HG02852 (cell line): ENCODE results near the gene IKBKG.
"Not testable (repeated sequence)": the region's sequence is repeated elsewhere in the genome, so short reads cannot be mapped to it uniquely, and the experiment has no call there.

Experiments
- ATAC-seq: cut with Tn5 transposase; IDR thresholded peaks from one replicate; pipeline ENCODE4 v1.9.1; 2021; ENCODE audit warnings: mild to moderate bottlenecking, moderate library complexity; ENCODE audit not compliant: unreplicated experiment

IKBKG gene

GRCh38 chrX:154547245-154548027, at the start of gene IKBKG:
TSS of gene IKBKG (plus strand) at chrX:154547620. CDS start at chrX:154552003, 4,383 bp downstream.
- peak; percentile 69 for ATAC-seq

- not testable (repeated sequence) for ATAC-seq
Measured at GRCh38 chrX:154501423-154501822, 46.0 kb upstream of the IKBKG start.

GRCh38 chrX:154502098-154502497, 45.3 kb upstream of the IKBKG start:
- ATAC-seq = no peak

GRCh38 chrX:154502989-154503388, 44.4 kb upstream of the IKBKG start:
- no peak for ATAC-seq

- no peak for ATAC-seq
Measured at GRCh38 chrX:154505734-154506133, 41.7 kb upstream of the IKBKG start.

- ATAC-seq = no peak
Measured at GRCh38 chrX:154506483-154507332, 40.7 kb upstream of the IKBKG start.

- no peak for ATAC-seq
Measured at GRCh38 chrX:154507673-154508383, 39.6 kb upstream of the IKBKG start.

GRCh38 chrX:154508384-154508745, 39.1 kb upstream of the IKBKG start:
- ATAC-seq = no peak

GRCh38 chrX:154509455-154509854, 38.0 kb upstream of the IKBKG start:
- no peak for ATAC-seq

GRCh38 chrX:154511761-154512160, 35.7 kb upstream of the IKBKG start:
- ATAC-seq = no peak

- no peak for ATAC-seq
Measured at GRCh38 chrX:154512879-154513553, 34.4 kb upstream of the IKBKG start.

GRCh38 chrX:154513716-154514115, 33.7 kb upstream of the IKBKG start:
- no peak for ATAC-seq

- no peak for ATAC-seq
Measured at GRCh38 chrX:154515090-154515965, 32.1 kb upstream of the IKBKG start.

GRCh38 chrX:154515966-154516655, 31.3 kb upstream of the IKBKG start, which contains the start of gene FAM3A:
TSS of gene FAM3A (minus strand) at chrX:154516232. CDS start at chrX:154515772, 460 bp downstream.
- ATAC-seq = peak; percentile 85

GRCh38 chrX:154516656-154517100, 30.7 kb upstream of the IKBKG start:
- no peak for ATAC-seq

- ATAC-seq = no peak
Measured at GRCh38 chrX:154517101-154517781, 30.2 kb upstream of the IKBKG start.

GRCh38 chrX:154519389-154519788, 28.0 kb upstream of the IKBKG start:
- ATAC-seq = no peak
